Measurements from ENCODE around the gene FCHO1. TPM values are rescaled to one million over a fixed set of nuclear protein-coding genes. Genes with fewer than 3 reads are reported as not detected.

FCHO1 gene
- total and polyA plus RNA-seq, 11 donors: 0.29 to 3.3 (median 0.67) TPM

GRCh38 chr19:17829855-17830566 is 78.7 kb downstream of the FCHO1 start:
- TF ChIP-seq CTCF (IDR thresholded peaks at IDR 0.05): peak in 1 of 12 donors; percentile 18
- no peak for TF ChIP-seq POLR2A (IDR thresholded peaks at IDR 0.05)
- Histone ChIP-seq H3K4me1 (peaks cover 0 to 16% (median 0%) of the 10 kb centered on the region in 12 donors), H3K27me3 (peaks cover 0 to 38% (median 8%) of the 10 kb centered on the region in 9 donors), H3K4me3 (peak overlapping the region in 7 of 12 donors; percentile 10 to 30 (median 21)), H3K27ac (no peak overlapping the region), H3K36me3 (peaks cover 0 to 68% (median 0%) of the 10 kb centered on the region in 9 donors), H3K9me3 (no peaks in the 10 kb centered on the region)
- 16 to 25% (median 19%) methylated on average over 23 to 29 of the region's 29 CpGs for WGBS, 4 donors
- DNase-seq: no peak
- ATAC-seq: peak in 3 of 4 donors; percentile 30 to 74 (median 57)
- intact Hi-C loops (cut with DNase I): no loop called here

- H3K36me3 ChIP-seq: peaks cover 0 to 76% (median 0%) of the 10 kb centered on the region in 9 donors
- intact Hi-C loops (cut with DNase I): no loop called here
- H3K9me3 ChIP-seq: no peaks in the 10 kb centered on the region
- no peak for TF ChIP-seq POLR2A (IDR thresholded peaks at IDR 0.05)
- TF ChIP-seq CTCF (IDR thresholded peaks at IDR 0.05): no peak
- ATAC-seq (peak; percentile 43 to 82 (median 80)), DNase-seq (peak in 3 of 5 donors; percentile 33 to 42 (median 36))
- H3K4me1 ChIP-seq: peaks cover 0 to 16% (median 0%) of the 10 kb centered on the region in 12 donors
- H3K4me3 ChIP-seq: peak overlapping the region in 7 of 12 donors; percentile 10 to 30 (median 21)
- peaks cover 0 to 35% (median 8%) of the 10 kb centered on the region in 9 donors for H3K27me3 ChIP-seq
- no peak overlapping the region for H3K27ac ChIP-seq
- 18 to 43% (median 23%) methylated on average over 28 to 50 of the region's 50 CpGs for WGBS, 4 donors
These were observed 79.5 kb downstream of the FCHO1 start for GRCh38 chr19:17830567-17831418.

GRCh38 chr19:17831419-17831888 is 80.2 kb downstream of the FCHO1 start:
- TF ChIP-seq POLR2A (IDR thresholded peaks at IDR 0.05): no peak
- no peak for TF ChIP-seq CTCF (IDR thresholded peaks at IDR 0.05)
- WGBS, 4 donors: 42 to 65% (median 50%) methylated on average over 23 to 25 of the region's 25 CpGs
- H3K27me3 ChIP-seq: peaks cover 0 to 35% (median 8%) of the 10 kb centered on the region in 9 donors
- H3K27ac ChIP-seq: no peak overlapping the region
- intact Hi-C loops (cut with DNase I): no loop called here
- DNase-seq: no peak
- H3K36me3 ChIP-seq: peaks cover 0 to 77% (median 0%) of the 10 kb centered on the region in 9 donors
- ATAC-seq: no peak
- peaks cover 0 to 16% (median 0%) of the 10 kb centered on the region in 12 donors for H3K4me1 ChIP-seq
- no peaks in the 10 kb centered on the region for H3K9me3 ChIP-seq
- H3K4me3 ChIP-seq: peak overlapping the region in 1 of 12 donors; percentile 19
